NCI-H2227 treated with DMSO at 0.1 percent for 48 hours (cell line): ENCODE data around the gene ILKAP.

Experiments used
- DNase-seq: peaks from one replicate; lab custom pipeline; 2025; lab: John Stamatoyannopoulos, UW

The ILKAP gene

GRCh38 chr2:238137885-238138284 lies 65.6 kb downstream of the ILKAP start:
- no peak for DNase-seq

GRCh38 chr2:238136820-238137537 lies 66.5 kb downstream of the ILKAP start:
- DNase-seq, result no peak

GRCh38 chr2:238135601-238136150 lies 67.8 kb downstream of the ILKAP start:
- no peak for DNase-seq

- no peak for DNase-seq
These were observed 69.1 kb downstream of the ILKAP start for GRCh38 chr2:238134393-238134785.

- no peak for DNase-seq
These were observed 69.7 kb downstream of the ILKAP start for GRCh38 chr2:238133499-238134392.

- DNase-seq, result no peak
These were observed 70.7 kb downstream of the ILKAP start for GRCh38 chr2:238132463-238133450.

- no peak for DNase-seq
These were observed 71.6 kb downstream of the ILKAP start for GRCh38 chr2:238131761-238132462.

GRCh38 chr2:238130696-238131628 lies 72.5 kb downstream of the ILKAP start:
- DNase-seq, result no peak

GRCh38 chr2:238130111-238130695 lies 73.3 kb downstream of the ILKAP start:
- no peak for DNase-seq

GRCh38 chr2:238129166-238130010 lies 74.1 kb downstream of the ILKAP start:
- DNase-seq, result no peak

GRCh38 chr2:238128534-238129001 lies 74.9 kb downstream of the ILKAP start:
- no peak for DNase-seq

- no peak for DNase-seq
These were observed 75.4 kb downstream of the ILKAP start for GRCh38 chr2:238128061-238128440.

GRCh38 chr2:238127165-238128060 lies 76.1 kb downstream of the ILKAP start:
- DNase-seq, result no peak

GRCh38 chr2:238126775-238127164 lies 76.7 kb downstream of the ILKAP start:
- no peak for DNase-seq

GRCh38 chr2:238126338-238126737 lies 77.2 kb downstream of the ILKAP start:
- DNase-seq, result no peak

GRCh38 chr2:238125127-238125885 lies 78.2 kb downstream of the ILKAP start:
- DNase-seq, result no peak
